OCI-LY1 (cell line): ENCODE results near the gene CLEC1A.

Experiments used
- H2AFZ ChIP-seq: fragments of 200-600 bp; sonication (generic), shearing (Covaris generic); 2 replicates; pipeline ENCODE4 v1.6.0; 2014; ENCODE audit warnings: antibody characterized with exemption, mild to moderate bottlenecking, low read length
- H3F3A ChIP-seq: fragments of 200-600 bp; sonication (generic), shearing (Covaris generic); 2 replicates; pipeline ENCODE4 v1.6.0; 2014; ENCODE audit warnings: mild to moderate bottlenecking, antibody characterized with exemption, low read length, moderate library complexity; ENCODE audit not compliant: insufficient read depth
- H3K27ac ChIP-seq: fragments of 200-600 bp; sonication (generic); 2 replicates; pipeline ENCODE4 v1.5.1; 2014; ENCODE audit warnings: low read length, mixed run types, mild to moderate bottlenecking, low read depth; ENCODE audit not compliant: poor library complexity, severe bottlenecking
- H3K27me3 ChIP-seq: fragments of 200-600 bp; sonication (generic); 2 replicates; pipeline ENCODE4 v1.6.0; 2014; ENCODE audit warnings: antibody characterized with exemption, mild to moderate bottlenecking, low read length, moderate library complexity; ENCODE audit not compliant: insufficient read depth
- H3K36me3 ChIP-seq: fragments of 200-600 bp; sonication (generic); 2 replicates; pipeline ENCODE4 v1.6.1; 2014; ENCODE audit warnings: mild to moderate bottlenecking, antibody characterized with exemption, low read length, moderate library complexity, mixed read lengths; ENCODE audit not compliant: insufficient read depth
- H3K4me1 ChIP-seq: fragments of 200-600 bp; sonication (generic); 2 replicates; pipeline ENCODE4 v1.5.1; 2014; ENCODE audit warnings: mild to moderate bottlenecking, low read length, moderate library complexity; ENCODE audit not compliant: insufficient read depth, severe bottlenecking
- H3K4me2 ChIP-seq: fragments of 200-600 bp; sonication (generic), shearing (Covaris generic); 2 replicates; pipeline ENCODE4 v1.6.1; 2014; ENCODE audit warnings: low read length
- H3K4me3 ChIP-seq: fragments of 200-600 bp; sonication (generic); 2 replicates; pipeline ENCODE4 v1.5.1; 2014; ENCODE audit warnings: low read length, low read depth, mild to moderate bottlenecking, mixed read lengths; ENCODE audit not compliant: poor library complexity, severe bottlenecking
- H3K79me2 ChIP-seq: fragments of 200-600 bp; shearing (Covaris generic); 2 replicates; pipeline ENCODE4 v1.6.1; 2016; ENCODE audit warnings: mixed run types, low read length, mixed read lengths; ENCODE audit not compliant: insufficient read depth
- H3K9ac ChIP-seq: fragments of 200-600 bp; sonication (generic), shearing (Covaris generic); 2 replicates; pipeline ENCODE4 v1.6.1; 2014; ENCODE audit warnings: mild to moderate bottlenecking, low read length, mixed read lengths
- H3K9me2 ChIP-seq: fragments of 200-600 bp; sonication (generic), shearing (Covaris generic); 2 replicates; pipeline ENCODE4 v1.6.1; 2014; ENCODE audit warnings: low read depth, mild to moderate bottlenecking, low read length, mixed read lengths
- H3K9me3 ChIP-seq: fragments of 200-600 bp; shearing (Covaris generic); 2 replicates; pipeline ENCODE4 v1.6.1; 2014; ENCODE audit warnings: low read length, mixed read lengths
- H4K20me1 ChIP-seq: fragments of 200-600 bp; sonication (generic), shearing (Covaris generic); 2 replicates; pipeline ENCODE4 v1.6.0; 2016; ENCODE audit warnings: mild to moderate bottlenecking, low read length; ENCODE audit not compliant: insufficient read depth
- CTCF ChIP-seq: fragments of 200-600 bp; sonication (generic), shearing (Covaris generic); IDR thresholded peaks from 2 replicates; pipeline ENCODE4 v1.5.1; 2017; ENCODE audit warnings: mild to moderate bottlenecking, antibody characterized with exemption, low read length, moderate library complexity, mixed read lengths
- EZH2 ChIP-seq: fragments of 200-600 bp; sonication (generic), shearing (Covaris generic); IDR thresholded peaks from 2 replicates; pipeline ENCODE4 v1.8.0; 2017; ENCODE audit warnings: borderline replicate concordance, mixed run types, mild to moderate bottlenecking, antibody characterized with exemption, low read length, moderate library complexity, mixed read lengths

The CLEC1A gene

GRCh38 chr12:10098791-10099190 is at the start of gene CLEC1A:
CLEC1A (minus strand) TSS chr12:10098985; CDS start chr12:10098922, 63 bp downstream.
- H3K79me2 ChIP-seq: no peaks in the 10 kb centered on the region
- H2AFZ ChIP-seq: no peak within 1 kb of the TSS
- H4K20me1 ChIP-seq: no peaks in the 10 kb centered on the region
- no peaks in the 10 kb centered on the region for H3K36me3 ChIP-seq
- H3K4me1 ChIP-seq: no peaks in the 10 kb centered on the region
- no peak within 1 kb of the TSS for H3K4me3 ChIP-seq
- no peaks in the 10 kb centered on the region for H3F3A ChIP-seq
- no peak within 1 kb of the TSS for H3K9ac ChIP-seq
- no peak within 1 kb of the TSS for H3K27ac ChIP-seq
- no peak for TF ChIP-seq CTCF
- TF ChIP-seq EZH2: no peak
- no peaks in the 10 kb centered on the region for H3K9me3 ChIP-seq
- H3K27me3 ChIP-seq: no peaks in the 10 kb centered on the region; the same call in 1 of the 2 replicates
- no peaks in the 10 kb centered on the region for H3K9me2 ChIP-seq
- no peak within 1 kb of the TSS for H3K4me2 ChIP-seq

GRCh38 chr12:10147714-10148403 is 49.1 kb upstream of the CLEC1A start:
- no peaks in the 10 kb centered on the region for H3K9me2 ChIP-seq
- H3K9ac ChIP-seq: no peak overlapping the region
- no peaks in the 10 kb centered on the region for H3K36me3 ChIP-seq
- H3K79me2 ChIP-seq: no peaks in the 10 kb centered on the region
- TF ChIP-seq EZH2 (no peak), CTCF (no peak)
- no peaks in the 10 kb centered on the region for H3K27me3 ChIP-seq
- H4K20me1 ChIP-seq: no peaks in the 10 kb centered on the region
- H3K4me2 ChIP-seq: no peak overlapping the region
- H3K9me3 ChIP-seq: no peaks in the 10 kb centered on the region
- H3K4me1 ChIP-seq: no peaks in the 10 kb centered on the region
- H3F3A ChIP-seq: no peaks in the 10 kb centered on the region
- no peak overlapping the region for H3K27ac ChIP-seq
- no peak overlapping the region for H2AFZ ChIP-seq
- H3K4me3 ChIP-seq: no peak overlapping the region

- no peak overlapping the region for H3K4me2 ChIP-seq
These were observed 44.3 kb upstream of the CLEC1A start for GRCh38 chr12:10142976-10143589.

More at GRCh38 chr12:10142976-10143589, 44.3 kb upstream of the CLEC1A start:
- Histone ChIP-seq H3K9ac (no peak overlapping the region), H4K20me1 (no peaks in the 10 kb centered on the region), H3K9me2 (no peaks in the 10 kb centered on the region), H3K27me3 (no peaks in the 10 kb centered on the region), H3K4me1 (no peaks in the 10 kb centered on the region), H3K4me3 (no peak overlapping the region), H3K36me3 (no peaks in the 10 kb centered on the region), H3K79me2 (no peaks in the 10 kb centered on the region), H3K27ac (no peak overlapping the region), H3K9me3 (no peaks in the 10 kb centered on the region), H3F3A (no peaks in the 10 kb centered on the region), H2AFZ (no peak overlapping the region)
- TF ChIP-seq EZH2: no peak
